DMS153 (cell line): ENCODE measurements around the gene ADSS2.
"Not testable (repeated sequence)": the region's sequence is repeated elsewhere in the genome, so short reads cannot be mapped to it uniquely, and the experiment has no call there.

Experiments used
- DNase-seq: peaks from one replicate; lab custom pipeline; 2025; lab: John Stamatoyannopoulos, UW

Gene ADSS2

DNA sequence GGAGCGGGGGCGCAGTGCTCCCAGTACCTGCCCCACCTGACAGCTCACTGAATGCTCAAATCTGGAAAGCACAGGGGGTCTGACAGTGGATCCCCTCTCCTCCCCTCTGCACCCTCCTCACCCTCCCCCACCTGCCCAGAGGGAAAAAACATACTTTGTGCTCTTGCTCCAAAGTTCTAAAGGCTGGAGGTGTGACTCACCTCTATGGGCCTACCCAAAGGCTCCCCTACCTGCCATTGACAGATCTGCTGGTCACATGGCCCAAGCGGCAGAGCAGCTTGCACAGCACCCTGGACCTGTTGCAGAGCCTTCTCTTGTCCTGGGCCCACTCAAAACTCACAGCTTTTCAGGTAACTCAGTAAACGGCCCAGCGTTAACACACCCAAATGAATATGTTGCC is 55.7 kb downstream of the ADSS2 start:
- DNase-seq = no peak

DNA sequence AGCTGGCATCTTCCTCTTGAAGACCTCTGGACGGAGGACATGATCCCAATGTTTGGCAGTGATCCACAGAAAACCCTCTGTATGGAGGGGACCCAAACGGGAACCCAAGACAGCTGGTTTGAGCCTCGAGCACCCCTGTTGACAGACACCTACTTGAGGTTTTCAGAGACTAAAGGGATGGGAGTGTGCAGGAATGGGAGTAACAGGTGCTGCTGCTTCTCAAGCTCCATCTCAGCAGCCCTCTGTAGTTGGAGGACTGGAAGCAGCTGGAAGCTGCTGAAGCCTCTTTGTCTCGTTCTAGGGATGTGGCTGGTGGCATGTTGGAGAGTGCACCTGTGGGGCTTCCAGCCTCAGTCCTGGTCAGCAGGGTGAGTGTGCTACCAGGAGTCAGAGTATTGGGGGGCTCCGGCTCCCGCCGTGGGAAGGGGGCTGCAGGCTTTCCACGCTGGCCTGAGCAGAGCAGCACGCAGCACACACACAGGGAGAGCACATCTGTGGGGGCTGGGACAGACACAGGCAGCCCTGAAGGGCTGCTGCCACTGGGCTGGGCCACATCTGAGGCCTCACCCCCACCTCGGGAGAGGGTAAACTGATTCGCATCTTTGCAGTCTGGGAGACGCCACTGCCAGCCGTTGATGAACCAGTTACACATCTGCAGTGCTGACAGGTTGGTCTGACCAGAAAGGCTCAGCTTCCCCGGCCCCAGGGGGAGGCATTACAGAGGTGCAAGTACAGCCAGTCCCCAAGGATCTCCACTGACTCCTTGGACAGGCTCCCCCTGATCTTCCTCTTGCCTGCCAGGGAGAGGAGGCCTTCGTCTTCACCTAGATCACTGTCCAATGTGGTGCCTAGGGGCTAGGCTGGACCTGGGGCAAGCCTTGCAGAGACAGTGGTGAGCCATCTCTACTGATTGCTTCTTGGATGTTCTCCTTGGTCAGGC is 56.6 kb downstream of the ADSS2 start:
- no peak for DNase-seq

- DNase-seq = no peak
Observed at GRCh38 chr1:244394346-244394745, 57.4 kb downstream of the ADSS2 start.

DNA sequence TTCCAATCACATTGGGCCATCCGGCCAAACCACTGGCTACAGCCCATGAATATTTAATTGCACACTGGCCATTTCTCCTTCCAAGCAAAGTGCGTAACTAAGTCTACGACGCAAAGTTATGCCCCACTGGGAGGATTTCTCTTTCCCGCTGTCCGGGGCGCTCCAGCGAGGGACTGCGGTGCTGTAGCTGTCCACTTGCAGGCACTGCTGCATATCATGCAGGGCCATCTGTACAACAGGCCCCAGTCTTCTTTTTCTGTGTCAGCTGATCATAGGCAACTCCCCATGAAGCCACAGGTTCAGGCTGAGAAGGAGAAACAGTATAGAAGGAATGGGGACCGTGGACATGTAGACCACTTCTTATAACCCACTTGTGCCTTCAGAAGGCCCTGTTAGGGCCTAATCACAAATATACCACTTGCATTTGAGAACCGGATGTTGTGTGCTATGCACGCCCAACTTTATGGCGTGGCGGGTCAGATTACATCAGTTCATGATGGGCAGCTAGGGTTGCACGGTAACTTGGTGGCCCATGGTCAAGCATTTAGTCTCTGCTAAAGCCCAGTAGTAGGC is 58.0 kb downstream of the ADSS2 start:
- DNase-seq = no peak

- no peak for DNase-seq
Observed at GRCh38 chr1:244391761-244392160, 59.9 kb downstream of the ADSS2 start.

- DNase-seq = no peak
Observed at GRCh38 chr1:244388961-244389360, 62.7 kb downstream of the ADSS2 start.

GRCh38 chr1:244387415-244387814 is 64.3 kb downstream of the ADSS2 start:
- DNase-seq = no peak

DNA sequence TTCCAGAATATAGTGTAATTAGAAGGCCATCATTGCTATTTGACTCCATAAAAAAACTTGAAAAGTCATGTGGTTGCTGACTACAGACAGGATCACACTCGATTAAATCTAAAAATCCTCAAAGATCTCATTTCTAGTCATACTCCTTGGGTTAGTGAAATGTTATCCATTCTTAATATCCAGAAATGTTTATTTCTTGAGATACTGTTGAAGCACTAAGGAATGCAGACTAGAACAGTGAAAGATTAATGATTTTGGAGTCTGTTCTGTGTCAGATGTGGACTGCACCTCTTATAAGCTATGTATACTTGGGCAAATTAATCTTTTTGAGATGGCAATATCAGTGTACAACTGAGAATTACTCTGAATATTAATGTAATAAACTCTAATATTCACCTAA is 65.1 kb downstream of the ADSS2 start:
- DNase-seq = no peak

- no peak for DNase-seq
Observed at GRCh38 chr1:244384066-244384465, 67.6 kb downstream of the ADSS2 start.

DNA sequence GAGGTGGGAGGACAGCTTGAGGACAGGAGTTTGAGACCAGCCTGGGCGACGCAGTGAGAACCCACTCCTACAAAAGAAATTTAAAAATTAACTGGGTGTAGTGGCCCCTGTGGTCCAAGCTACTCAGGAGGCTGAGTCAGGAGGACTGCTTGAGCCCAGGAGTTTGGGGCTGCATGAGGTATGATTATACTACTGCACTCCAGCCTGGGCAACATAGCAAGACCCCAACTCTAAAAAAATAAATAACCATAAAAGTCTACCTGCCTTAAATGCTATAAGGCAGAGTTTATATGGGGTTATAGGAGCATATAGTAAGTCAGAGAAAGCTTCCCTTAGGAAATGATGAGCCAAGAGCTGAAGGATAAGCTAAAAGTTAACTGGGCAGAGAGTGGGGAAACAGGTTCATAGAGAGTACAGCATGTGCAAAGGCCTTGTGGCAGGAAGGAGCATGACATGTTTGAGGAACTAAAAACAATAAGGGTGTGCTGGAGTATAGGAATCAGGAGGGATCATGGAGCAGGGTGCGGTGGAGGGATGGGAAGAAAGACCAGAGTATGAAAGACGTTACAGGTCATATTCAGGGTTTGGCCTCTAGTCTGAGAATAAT is 68.3 kb downstream of the ADSS2 start:
- no peak for DNase-seq

- no peak for DNase-seq
Observed at GRCh38 chr1:244381878-244382565, 69.7 kb downstream of the ADSS2 start.

GRCh38 chr1:244376126-244376525 is 75.6 kb downstream of the ADSS2 start:
- no peak for DNase-seq

DNA sequence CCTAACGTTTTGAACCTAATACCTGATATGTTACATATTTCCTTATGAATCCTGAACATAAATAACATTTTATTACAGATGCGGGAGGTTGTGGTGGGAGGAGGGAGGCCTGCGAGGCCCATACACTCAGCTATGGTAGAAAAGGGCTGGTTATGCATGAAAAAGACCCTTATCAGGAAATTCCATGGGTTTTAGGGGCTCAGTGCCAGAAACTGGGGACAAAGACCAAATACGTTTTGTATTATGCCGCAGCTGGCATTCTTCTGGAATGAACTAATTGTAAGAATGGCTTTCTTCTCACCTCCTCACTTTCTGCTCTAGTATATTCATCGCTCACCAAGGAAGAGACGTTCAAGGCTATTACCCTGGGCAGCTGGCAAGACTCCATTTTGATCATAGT is 76.7 kb downstream of the ADSS2 start:
- DNase-seq = no peak

GRCh38 chr1:244374484-244374883 is 77.2 kb downstream of the ADSS2 start:
- not testable (repeated sequence) for DNase-seq

GRCh38 chr1:244371242-244372141 is 80.2 kb downstream of the ADSS2 start:
- peak; percentile 67 for DNase-seq

DNA sequence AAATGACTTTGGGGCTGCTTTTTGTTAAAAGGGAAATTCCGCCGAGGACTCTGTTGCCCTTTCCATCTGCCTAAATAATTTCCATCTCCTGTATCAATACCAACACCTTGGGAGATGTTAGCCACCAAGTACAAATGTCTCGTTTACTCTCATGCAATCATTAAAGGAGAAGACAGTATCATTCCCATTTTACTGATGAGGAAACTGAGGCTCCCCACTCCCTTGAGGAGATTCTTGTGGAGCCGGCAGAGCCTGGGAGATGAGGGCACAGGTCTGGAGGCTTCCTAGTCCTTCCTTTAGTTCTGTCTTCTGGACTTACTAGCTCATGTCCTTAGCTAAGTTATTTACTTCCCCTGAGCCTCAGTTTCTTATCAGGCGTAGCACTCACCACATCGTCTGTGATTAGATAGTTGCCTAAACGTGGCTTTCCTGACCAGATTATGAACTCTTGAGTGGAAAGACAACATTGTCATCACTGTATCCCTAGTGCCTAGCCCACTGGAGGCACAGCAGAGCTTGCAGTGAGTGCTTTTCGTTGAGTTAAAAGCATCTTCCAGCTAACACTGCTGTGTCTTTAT is 81.6 kb downstream of the ADSS2 start:
- DNase-seq = no peak

DNA sequence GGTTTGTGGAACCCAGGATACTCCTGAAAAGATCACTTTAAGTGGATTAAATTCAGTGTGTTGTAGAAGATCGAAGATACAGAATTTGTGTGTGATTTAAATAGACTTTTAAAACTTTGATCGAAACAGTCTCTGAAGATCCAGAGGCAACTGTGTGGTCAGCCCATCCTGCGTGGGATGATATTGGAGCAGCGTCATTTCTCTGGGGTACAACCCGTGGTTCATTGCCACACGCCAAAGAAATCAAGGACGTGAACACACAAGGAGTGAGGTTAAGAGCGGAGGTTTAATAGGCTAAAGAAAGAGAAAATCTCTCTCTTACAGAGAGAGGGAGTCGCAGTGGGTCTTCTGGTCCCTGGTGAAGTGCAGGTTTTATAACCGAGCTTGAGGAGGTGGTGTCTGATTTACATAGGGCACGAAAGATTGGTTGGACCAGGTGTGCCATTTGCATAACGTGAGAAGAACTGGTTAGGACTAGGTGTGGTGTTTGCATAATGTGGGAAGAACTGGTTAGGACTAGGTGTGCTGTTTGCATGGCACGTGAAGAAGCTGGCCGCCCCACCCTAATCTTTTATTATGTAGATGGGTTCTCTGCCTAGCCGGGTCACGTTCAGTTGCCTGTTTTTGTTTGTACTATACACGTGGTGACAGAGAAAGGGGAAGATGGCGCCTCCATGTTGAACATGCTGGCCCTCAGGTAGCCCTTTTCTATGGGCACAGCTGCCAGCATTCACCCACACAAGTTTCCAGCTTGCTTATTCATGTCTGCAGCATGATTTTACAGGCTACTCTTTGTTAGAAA is 82.3 kb downstream of the ADSS2 start:
- peak; percentile 25 for DNase-seq

GRCh38 chr1:244368279-244368678 is 83.4 kb downstream of the ADSS2 start:
- DNase-seq = no peak

GRCh38 chr1:244367399-244368114 is 84.2 kb downstream of the ADSS2 start:
- DNase-seq = no peak

DNA sequence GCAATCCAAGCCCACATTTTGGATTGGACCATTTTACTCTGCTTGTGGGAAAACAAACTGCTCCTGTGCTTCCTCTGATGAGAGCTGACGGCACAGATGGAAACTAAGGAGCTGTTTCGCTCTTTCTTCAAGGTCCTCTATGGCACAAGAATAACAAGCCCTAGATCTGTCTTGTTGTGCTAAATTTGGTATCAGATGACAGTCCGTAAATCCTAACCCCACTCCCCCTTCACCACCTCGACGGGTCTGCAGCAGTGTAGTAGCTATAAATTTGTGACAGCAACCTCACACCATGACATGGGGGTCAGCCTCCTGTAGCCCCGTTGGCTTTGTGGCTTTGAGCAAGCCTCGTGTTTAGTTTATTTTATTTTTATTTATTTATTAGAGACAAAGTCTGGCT is 85.9 kb downstream of the ADSS2 start:
- no peak for DNase-seq
